Activated CD8-positive, alpha-beta T cell treated with anti-CD3 and anti-CD28 coated beads, Interleukin-2, amount 10 ng/mL, durations not matched to agents 7 days and 5 days (primary cell): ENCODE results near the gene TMEM156. TPM values are rescaled to one million over a fixed set of nuclear protein-coding genes. Genes with fewer than 3 reads are reported as not detected.
"Not testable (repeated sequence)": the region's sequence is repeated elsewhere in the genome, so short reads cannot be mapped to it uniquely, and the experiment has no call there.

Source experiments
- ATAC-seq: fragments of 150-1000 bp; cut with Tn5 transposase; one replicate; pipeline ENCODE4 v1.10.0; 2021; ENCODE audit warnings: moderate library complexity
- CTCF ChIA-PET: fragments of 350-600 bp; sonication (Branson Sonifier 250); formaldehyde crosslinking; loops from one replicate; lab custom pipeline; 2021; ENCODE audit warnings: antibody characterized with exemption; lab: Charles Lee
- POLR2A ChIA-PET: fragments of 350-600 bp; sonication (Branson Sonifier 250); formaldehyde crosslinking; loops from one replicate; lab custom pipeline; 2021; ENCODE audit warnings: antibody characterized with exemption; lab: Charles Lee
- DNase-seq: peaks from one replicate; pipeline ENCODE4 v3.0.0-alpha.2; 2020
- H3K27ac Mint-ChIP-seq: one replicate; pipeline ENCODE4 v1.8.0; 2021; ENCODE audit warnings: mild to moderate bottlenecking, mixed read lengths
- H3K27me3 Mint-ChIP-seq: one replicate; pipeline ENCODE4 v1.8.0; 2021; ENCODE audit warnings: low read depth, mixed read lengths
- H3K36me3 Mint-ChIP-seq: one replicate; pipeline ENCODE4 v1.8.0; 2021; ENCODE audit warnings: low read depth, mixed read lengths
- H3K4me1 Mint-ChIP-seq: one replicate; pipeline ENCODE4 v1.8.0; 2021; ENCODE audit warnings: low read depth, mixed read lengths
- H3K4me3 Mint-ChIP-seq: one replicate; pipeline ENCODE4 v1.8.0; 2021; ENCODE audit warnings: mild to moderate bottlenecking, mixed read lengths
- H3K9me3 Mint-ChIP-seq: one replicate; pipeline ENCODE4 v1.8.0; 2022; ENCODE audit warnings: mixed read lengths; ENCODE audit not compliant: insufficient read depth
- total RNA-seq, 2 experiments: library from RNA; stranded (reverse); gene quantifications; one replicate each; pipeline ENCODE4 v1.2.3, GENCODE V29; 2021

The TMEM156 gene
- total RNA-seq, 2 experiments from 2014 or later, result 12.4 to 14.1 TPM

DNA sequence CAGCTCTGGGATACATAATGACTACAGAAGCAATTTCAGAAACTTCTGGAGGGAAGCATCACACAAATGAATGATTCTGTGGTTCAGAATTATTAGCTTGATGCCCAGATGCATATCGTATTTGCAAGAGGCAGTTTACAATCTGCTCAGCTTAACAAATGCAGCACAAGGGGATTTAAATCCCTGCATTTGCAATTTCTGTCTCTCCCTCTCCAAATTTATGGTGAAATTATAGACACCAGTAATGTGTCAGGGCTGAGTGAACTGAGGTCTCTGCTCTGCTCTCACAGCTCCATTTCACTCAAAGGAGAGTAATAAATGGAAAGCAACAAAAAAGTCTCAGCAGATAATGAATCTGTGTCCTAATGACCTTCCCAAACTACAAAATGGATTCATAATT lies 80.2 kb downstream of the TMEM156 start:
- H3K27ac Mint-ChIP-seq, result no peak overlapping the region
- peaks cover 24% of the 10 kb centered on the region for H3K4me1 Mint-ChIP-seq

DNA sequence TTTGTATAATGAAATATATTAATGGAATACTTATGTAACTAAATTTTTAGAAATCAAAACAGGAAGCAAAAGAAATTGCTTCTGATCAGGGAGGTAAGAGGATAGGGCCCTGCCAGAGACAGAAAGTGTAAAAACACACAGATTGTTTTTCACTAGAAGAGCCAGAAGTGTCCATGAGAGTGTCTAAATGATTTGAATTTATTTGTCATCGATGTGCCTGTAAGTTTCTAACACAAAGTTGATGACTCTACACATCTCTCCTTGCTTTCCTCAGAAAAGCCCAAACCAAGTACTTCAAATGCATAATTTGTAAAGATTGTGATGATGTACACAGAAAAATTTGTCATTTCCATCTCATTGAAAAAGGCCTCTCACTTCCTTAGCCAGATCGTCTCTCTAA lies 80.6 kb downstream of the TMEM156 start:
- POLR2A ChIA-PET, result no interaction called here
- CTCF ChIA-PET, result interaction anchor here (0.9 kb wide), 1 partner anchor 49 kb away, joined by 4 read pairs; no protein-coding TSS in a partner anchor
- DNase-seq (no peak), ATAC-seq (no peak)
- no peaks in the 10 kb centered on the region for H3K36me3 Mint-ChIP-seq
- H3K4me1 Mint-ChIP-seq, result peaks cover 24% of the 10 kb centered on the region
- no peak overlapping the region for H3K4me3 Mint-ChIP-seq
- peaks cover 15% of the 10 kb centered on the region for H3K27me3 Mint-ChIP-seq
- no peak overlapping the region for H3K27ac Mint-ChIP-seq
- no peaks in the 10 kb centered on the region for H3K9me3 Mint-ChIP-seq

More for the DNA sequence above, 80.2 kb downstream of the TMEM156 start:
- Mint-ChIP-seq H3K9me3 (no peaks in the 10 kb centered on the region), H3K36me3 (no peaks in the 10 kb centered on the region), H3K4me3 (no peak overlapping the region), H3K27me3 (peaks cover 15% of the 10 kb centered on the region)
- CTCF ChIA-PET, result interaction anchor here (0.9 to 1.0 kb wide), 2 partner anchors 49 to 517 kb away, joined by 3 to 4 read pairs; no protein-coding TSS in a partner anchor
- POLR2A ChIA-PET, result no interaction called here
- ATAC-seq (no peak), DNase-seq (no peak)

DNA sequence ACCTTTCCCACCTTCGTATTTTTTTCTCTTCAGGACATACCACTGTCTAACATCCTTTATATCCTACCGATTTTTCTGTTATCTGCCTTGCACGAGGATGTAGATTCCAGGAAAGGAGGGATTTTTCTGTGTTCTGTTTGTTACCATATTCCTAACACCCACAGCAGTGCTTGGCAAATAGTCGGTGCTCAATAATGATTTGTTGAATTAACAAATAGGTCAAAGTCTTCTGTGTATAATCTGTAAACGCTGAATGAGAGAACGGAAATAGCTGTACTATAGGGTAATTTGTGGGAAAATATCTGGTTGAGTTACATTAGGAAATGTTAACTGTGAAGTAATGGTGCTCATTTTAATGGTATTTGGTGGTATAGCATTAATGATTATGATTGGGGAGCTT lies 81.5 kb downstream of the TMEM156 start:
- H3K36me3 Mint-ChIP-seq, result no peaks in the 10 kb centered on the region
- H3K9me3 Mint-ChIP-seq, result no peaks in the 10 kb centered on the region
- H3K27ac Mint-ChIP-seq, result peak overlapping the region; percentile 9
- no peak for ATAC-seq
- CTCF ChIA-PET, result interaction anchor here (2.8 kb wide), 1 partner anchor 49 kb away, joined by 14 read pairs; no protein-coding TSS in a partner anchor
- DNase-seq, result no peak
- H3K4me3 Mint-ChIP-seq, result no peak overlapping the region
- peaks cover 15% of the 10 kb centered on the region for H3K27me3 Mint-ChIP-seq
- POLR2A ChIA-PET, result no interaction called here
- peaks cover 24% of the 10 kb centered on the region for H3K4me1 Mint-ChIP-seq

DNA sequence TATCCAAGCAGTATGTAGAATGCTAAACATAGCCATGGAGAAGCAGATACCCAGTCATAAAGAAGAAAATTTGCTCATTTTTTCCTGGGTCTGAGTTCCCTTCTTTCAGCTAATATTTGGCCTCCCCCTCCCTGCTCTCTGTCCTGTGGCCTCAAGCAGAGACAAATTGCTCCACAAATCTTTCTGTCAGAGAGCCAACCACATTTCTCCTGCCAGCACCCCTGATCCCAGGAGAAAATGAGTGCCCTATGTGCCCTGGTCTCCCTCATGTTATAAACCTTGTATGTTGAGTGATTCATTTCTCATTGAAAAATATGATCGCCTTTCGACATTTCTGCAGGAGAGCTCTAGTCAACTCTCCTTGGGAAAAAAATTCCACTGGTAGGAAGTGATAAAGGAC lies 82.0 kb downstream of the TMEM156 start:
- CTCF ChIA-PET, result interaction anchor here (0.6 to 2.8 kb wide), 9 partner anchors 9 to 503 kb away, joined by 3 to 14 read pairs (median 5); no protein-coding TSS in a partner anchor
- ATAC-seq (no peak), DNase-seq (no peak)
- peaks cover 24% of the 10 kb centered on the region for H3K4me1 Mint-ChIP-seq
- POLR2A ChIA-PET, result interaction anchor here (0.8 to 1.4 kb wide), 3 partner anchors 81 to 94 kb away, joined by 3 to 7 read pairs (median 5); partner anchors contain the start of gene TMEM156
- no peaks in the 10 kb centered on the region for H3K9me3 Mint-ChIP-seq
- no peak overlapping the region for H3K27ac Mint-ChIP-seq
- H3K36me3 Mint-ChIP-seq, result no peaks in the 10 kb centered on the region
- H3K4me3 Mint-ChIP-seq, result no peak overlapping the region
- peaks cover 15% of the 10 kb centered on the region for H3K27me3 Mint-ChIP-seq

DNA sequence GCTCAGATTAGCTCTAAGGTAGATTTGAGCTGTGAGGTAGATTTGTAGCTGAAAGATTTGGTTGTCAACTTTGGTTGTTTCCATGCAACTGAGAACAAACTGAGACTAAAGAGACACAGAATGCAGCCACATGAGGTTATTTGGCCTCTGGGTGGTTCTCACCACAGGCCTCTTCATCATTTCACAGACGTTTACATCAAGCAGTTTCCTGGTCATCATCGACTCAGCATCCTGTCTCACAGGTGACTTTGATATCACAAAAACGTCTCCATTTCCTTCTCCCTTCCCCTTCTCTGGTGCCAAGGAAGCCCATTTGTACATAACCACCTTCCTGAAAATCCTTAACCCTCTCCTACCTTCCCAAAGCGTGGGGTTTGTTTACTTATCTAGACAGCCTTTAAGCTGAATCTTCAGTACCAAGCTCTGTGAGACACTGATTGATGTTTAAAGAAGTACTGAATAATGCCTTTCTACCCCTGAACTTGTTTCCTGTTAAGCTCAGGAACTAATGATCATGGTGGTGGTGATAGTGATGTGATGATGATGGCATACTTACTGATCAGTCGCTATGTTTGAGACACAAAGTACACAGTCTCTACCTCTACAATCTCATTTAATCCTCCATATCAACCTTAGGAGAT lies 82.7 kb downstream of the TMEM156 start:
- H3K4me1 Mint-ChIP-seq, result peaks cover 24% of the 10 kb centered on the region
- DNase-seq (peak; percentile 76), ATAC-seq (peak; percentile 92)
- CTCF ChIA-PET, result interaction anchor here (0.6 to 2.8 kb wide), 9 partner anchors 9 to 504 kb away, joined by 3 to 14 read pairs (median 5); no protein-coding TSS in a partner anchor
- no peaks in the 10 kb centered on the region for H3K9me3 Mint-ChIP-seq
- H3K27ac Mint-ChIP-seq, result peak overlapping the region; percentile 73
- H3K27me3 Mint-ChIP-seq, result peaks cover 15% of the 10 kb centered on the region
- no peak overlapping the region for H3K4me3 Mint-ChIP-seq
- POLR2A ChIA-PET, result interaction anchor here (0.6 to 1.4 kb wide), 6 partner anchors 9 to 95 kb away, joined by 3 to 7 read pairs (median 4); partner anchors contain the start of gene TMEM156
- no peaks in the 10 kb centered on the region for H3K36me3 Mint-ChIP-seq

DNA sequence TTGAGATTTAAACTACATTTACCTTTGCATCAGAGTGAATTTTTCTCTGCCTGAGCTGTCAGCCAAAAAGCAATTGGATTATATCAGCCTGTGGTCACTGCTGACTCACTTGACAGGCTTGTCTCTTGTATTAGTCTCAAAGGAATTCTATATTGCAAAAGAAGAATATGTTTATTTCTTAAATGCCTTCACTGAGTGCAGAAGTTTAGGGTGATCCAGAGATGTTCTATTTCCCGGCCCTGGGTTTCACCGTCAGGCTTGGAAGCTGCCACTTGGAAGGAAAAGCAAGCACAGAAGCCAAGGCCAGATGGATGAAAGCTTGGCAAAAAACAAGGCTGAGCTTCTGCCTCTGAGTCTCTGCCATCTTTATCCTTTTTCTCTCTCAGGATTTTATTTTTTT lies 83.7 kb downstream of the TMEM156 start:
- peaks cover 24% of the 10 kb centered on the region for H3K4me1 Mint-ChIP-seq
- no peak overlapping the region for H3K27ac Mint-ChIP-seq
- DNase-seq (no peak), ATAC-seq (no peak)
- no peak overlapping the region for H3K4me3 Mint-ChIP-seq
- peaks cover 11% of the 10 kb centered on the region for H3K27me3 Mint-ChIP-seq
- POLR2A ChIA-PET, result interaction anchor here (0.9 kb wide), 1 partner anchor 10 kb away, joined by 3 read pairs; no protein-coding TSS in a partner anchor
- H3K9me3 Mint-ChIP-seq, result no peaks in the 10 kb centered on the region
- CTCF ChIA-PET, result interaction anchor here (1.7 to 2.8 kb wide), 3 partner anchors 10 to 188 kb away, joined by 4 to 14 read pairs (median 10); no protein-coding TSS in a partner anchor
- H3K36me3 Mint-ChIP-seq, result no peaks in the 10 kb centered on the region

DNA sequence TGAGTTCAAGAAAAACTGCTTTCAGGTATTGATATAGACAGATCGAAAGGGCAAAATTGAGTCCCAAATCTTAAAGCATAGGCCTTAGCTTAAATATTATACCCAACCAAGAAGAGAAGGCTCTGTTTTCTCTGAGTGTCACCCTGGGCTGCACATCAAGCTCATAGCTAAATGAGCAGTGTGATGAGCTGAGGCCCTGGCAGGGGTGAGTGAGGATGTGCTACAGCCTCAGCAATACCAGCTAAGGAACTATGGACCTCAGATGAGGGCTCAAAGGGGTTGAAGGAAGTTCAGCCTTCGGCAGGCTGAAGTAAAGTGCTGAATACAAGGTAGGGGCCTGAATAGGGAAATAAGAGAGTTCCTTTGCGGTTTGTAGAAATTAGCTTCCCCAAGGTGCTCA lies 85.3 kb downstream of the TMEM156 start:
- ChIA-PET CTCF (no interaction called here), POLR2A (no interaction called here)
- Mint-ChIP-seq H3K9me3 (no peaks in the 10 kb centered on the region), H3K27ac (no peak overlapping the region), H3K4me3 (no peak overlapping the region), H3K27me3 (peaks cover 2% of the 10 kb centered on the region), H3K36me3 (no peaks in the 10 kb centered on the region), H3K4me1 (peaks cover 24% of the 10 kb centered on the region)
- DNase-seq (no peak), ATAC-seq (no peak)

DNA sequence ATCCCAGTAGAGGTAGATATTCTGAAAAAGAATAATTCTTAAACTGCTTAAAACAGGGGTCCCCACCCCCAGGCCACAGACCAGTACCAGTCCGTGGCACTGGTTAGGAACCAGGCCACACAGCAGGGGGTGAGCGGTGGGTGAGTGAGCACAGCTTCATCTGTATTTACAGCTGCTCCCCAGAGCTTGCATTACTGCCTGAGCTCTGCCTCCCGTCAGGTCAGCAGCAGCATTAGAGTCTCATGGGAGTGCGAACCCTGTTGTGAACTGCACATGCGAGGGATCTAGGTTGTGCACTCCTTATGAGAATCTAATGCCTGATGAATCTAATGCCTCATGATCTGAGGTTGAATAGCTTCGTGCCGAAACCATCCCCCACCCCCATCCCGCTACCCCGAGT lies 87.8 kb downstream of the TMEM156 start:
- CTCF ChIA-PET, result interaction anchor here (0.7 kb wide), 1 partner anchor 51 kb away, joined by 4 read pairs; no protein-coding TSS in a partner anchor
- Mint-ChIP-seq H3K9me3 (no peaks in the 10 kb centered on the region), H3K27me3 (no peaks in the 10 kb centered on the region), H3K4me3 (no peak overlapping the region), H3K36me3 (no peaks in the 10 kb centered on the region), H3K4me1 (peaks cover 15% of the 10 kb centered on the region), H3K27ac (no peak overlapping the region)
- POLR2A ChIA-PET, result no interaction called here
- DNase-seq (no peak), ATAC-seq (no peak)

DNA sequence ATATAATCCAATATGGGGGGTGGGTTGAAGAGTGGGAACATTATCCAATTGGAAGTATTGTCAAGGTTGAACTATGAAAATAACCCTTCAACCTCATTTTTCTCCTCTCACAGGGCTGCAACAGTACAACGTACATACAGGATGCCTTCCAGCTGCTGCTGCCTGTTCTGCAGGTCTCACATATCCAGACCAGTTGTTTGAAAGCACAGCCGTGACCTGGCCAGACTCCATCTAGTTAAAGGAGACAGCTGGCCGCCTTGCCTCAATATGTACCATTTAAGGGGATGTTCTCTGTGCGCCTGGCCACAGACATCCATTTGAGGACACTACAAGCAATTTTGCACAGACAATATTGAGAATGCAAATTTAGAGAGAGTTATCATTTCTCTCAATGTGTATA lies 88.9 kb downstream of the TMEM156 start:
- ChIA-PET POLR2A (no interaction called here), CTCF (no interaction called here)
- Mint-ChIP-seq H3K4me1 (peaks cover 4% of the 10 kb centered on the region), H3K4me3 (no peak overlapping the region), H3K36me3 (no peaks in the 10 kb centered on the region), H3K27me3 (no peaks in the 10 kb centered on the region), H3K9me3 (no peaks in the 10 kb centered on the region), H3K27ac (no peak overlapping the region)
- DNase-seq (no peak), ATAC-seq (no peak)

DNA sequence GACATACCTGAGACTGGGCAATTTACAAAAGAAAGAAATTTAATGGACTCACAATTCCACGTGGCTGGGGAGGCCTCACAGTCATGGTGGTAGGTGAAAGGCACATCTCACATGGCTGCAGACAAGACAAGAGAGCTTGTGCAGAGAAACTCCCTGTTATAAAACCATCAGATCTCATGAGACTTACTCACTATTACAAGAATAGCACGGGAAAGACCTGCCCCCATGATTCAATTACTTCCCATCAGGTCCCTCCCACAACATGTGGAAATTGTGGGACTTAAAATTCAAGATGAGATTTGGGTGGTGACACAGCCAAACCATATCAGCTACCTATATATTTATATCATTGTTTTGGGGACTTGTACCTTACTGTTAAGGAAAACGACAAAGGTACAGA lies 90.3 kb downstream of the TMEM156 start:
- H3K27ac Mint-ChIP-seq, H3K27me3 Mint-ChIP-seq, ATAC-seq, DNase-seq, CTCF ChIA-PET, H3K4me1 Mint-ChIP-seq, H3K36me3 Mint-ChIP-seq, H3K9me3 Mint-ChIP-seq, H3K4me3 Mint-ChIP-seq: not testable (repeated sequence)
- POLR2A ChIA-PET, result interaction anchor here (0.5 kb wide), 1 partner anchor 18 kb away, joined by 3 read pairs; no protein-coding TSS in a partner anchor

DNA sequence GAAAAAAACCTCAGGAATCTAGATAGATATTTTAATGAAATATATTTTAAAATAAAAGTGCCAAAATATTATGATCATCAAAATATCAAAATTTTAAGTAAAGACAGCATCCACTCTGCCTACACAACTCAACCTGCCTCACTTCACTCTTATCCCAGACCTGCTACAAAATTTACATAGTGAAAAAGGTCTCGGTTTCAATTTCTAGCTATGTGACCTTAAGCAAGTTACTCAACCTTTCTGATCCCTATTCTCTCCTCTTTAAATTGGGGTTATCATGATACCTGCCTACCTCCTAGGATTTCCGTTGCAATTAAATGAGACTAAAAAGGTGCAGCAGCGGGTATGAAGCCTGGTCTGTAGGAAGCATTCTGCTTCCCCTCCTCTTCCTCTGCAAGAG lies 91.7 kb downstream of the TMEM156 start:
- ATAC-seq, result no peak
- no peak overlapping the region for H3K4me3 Mint-ChIP-seq
- H3K36me3 Mint-ChIP-seq, result no peaks in the 10 kb centered on the region
- peaks cover 3% of the 10 kb centered on the region for H3K4me1 Mint-ChIP-seq
- no peak overlapping the region for H3K27ac Mint-ChIP-seq
- CTCF ChIA-PET, result interaction anchor here (0.9 to 1.8 kb wide), 2 partner anchors 9 to 38 kb away, joined by 5 to 6 read pairs; no protein-coding TSS in a partner anchor
- H3K9me3 Mint-ChIP-seq, result no peaks in the 10 kb centered on the region
- POLR2A ChIA-PET, result no interaction called here
- no peak for DNase-seq
- H3K27me3 Mint-ChIP-seq, result no peaks in the 10 kb centered on the region

DNA sequence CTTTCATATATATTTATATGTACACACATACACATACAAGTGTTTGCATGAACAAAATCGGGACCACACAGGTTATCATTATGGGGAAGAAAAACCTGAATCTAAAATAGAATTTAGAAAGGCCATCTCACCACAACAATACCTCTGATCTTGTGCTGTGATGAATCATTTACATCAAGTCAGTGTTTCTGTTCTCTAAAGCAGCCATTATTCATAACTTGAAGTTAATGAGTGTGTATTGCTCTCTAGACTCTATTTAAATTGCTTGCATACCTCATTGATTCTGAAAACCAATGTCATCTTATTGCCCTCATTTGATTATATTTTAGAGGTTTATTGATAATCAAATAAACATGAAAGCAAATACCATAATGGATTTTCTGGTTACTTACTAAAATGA lies 93.0 kb downstream of the TMEM156 start:
- Mint-ChIP-seq H3K4me1 (peaks cover 3% of the 10 kb centered on the region), H3K36me3 (no peaks in the 10 kb centered on the region), H3K4me3 (no peak overlapping the region), H3K27me3 (no peaks in the 10 kb centered on the region), H3K27ac (no peak overlapping the region), H3K9me3 (no peaks in the 10 kb centered on the region)
- ATAC-seq (no peak), DNase-seq (no peak)
- CTCF ChIA-PET, result no interaction called here
- POLR2A ChIA-PET, result no interaction called here
